Measurements from ENCODE around the gene IL1RL2.

DNA sequence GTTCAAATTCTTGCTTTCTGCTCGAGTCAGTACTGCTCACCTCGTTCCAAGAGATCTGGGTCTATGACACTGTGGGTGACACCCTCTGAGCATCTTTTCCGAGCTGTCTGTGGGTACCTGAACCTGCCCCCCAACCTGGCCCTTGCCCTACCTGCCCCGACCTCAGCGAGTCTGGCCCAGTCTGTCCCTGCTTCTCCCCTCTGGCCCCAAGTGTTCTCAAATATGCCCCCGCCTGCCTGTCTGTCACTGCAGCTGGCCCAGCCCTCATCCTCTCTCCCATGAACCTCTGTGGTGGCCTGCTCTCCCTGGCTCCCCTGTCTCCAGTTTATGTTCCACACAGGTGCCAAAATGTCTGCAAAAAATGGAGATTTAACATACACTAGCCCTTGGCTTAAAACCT lies 32.5 kb upstream of the IL1RL2 start:
- TF ChIP-seq, protein P1, sequence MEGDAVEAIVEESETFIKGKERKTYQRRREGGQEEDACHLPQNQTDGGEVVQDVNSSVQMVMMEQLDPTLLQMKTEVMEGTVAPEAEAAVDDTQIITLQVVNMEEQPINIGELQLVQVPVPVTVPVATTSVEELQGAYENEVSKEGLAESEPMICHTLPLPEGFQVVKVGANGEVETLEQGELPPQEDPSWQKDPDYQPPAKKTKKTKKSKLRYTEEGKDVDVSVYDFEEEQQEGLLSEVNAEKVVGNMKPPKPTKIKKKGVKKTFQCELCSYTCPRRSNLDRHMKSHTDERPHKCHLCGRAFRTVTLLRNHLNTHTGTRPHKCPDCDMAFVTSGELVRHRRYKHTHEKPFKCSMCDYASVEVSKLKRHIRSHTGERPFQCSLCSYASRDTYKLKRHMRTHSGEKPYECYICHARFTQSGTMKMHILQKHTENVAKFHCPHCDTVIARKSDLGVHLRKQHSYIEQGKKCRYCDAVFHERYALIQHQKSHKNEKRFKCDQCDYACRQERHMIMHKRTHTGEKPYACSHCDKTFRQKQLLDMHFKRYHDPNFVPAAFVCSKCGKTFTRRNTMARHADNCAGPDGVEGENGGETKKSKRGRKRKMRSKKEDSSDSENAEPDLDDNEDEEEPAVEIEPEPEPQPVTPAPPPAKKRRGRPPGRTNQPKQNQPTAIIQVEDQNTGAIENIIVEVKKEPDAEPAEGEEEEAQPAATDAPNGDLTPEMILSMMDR (IDR thresholded peaks at IDR 0.05 in 2 of 3, conservative IDR thresholded peaks at IDR 0.05 in 1 of 3; ENCODE audit: borderline replicate concordance in 1 of 3, insufficient read depth in 1 of 3, low read depth in 2 of 3, low read length in 2 of 3): no peak
- TF ChIP-seq JUND (IDR thresholded peaks at IDR 0.05) (no peak), EZH2 (IDR thresholded peaks at IDR 0.05) (no peak), TCF7L2 (IDR thresholded peaks at IDR 0.05; ENCODE audit: borderline replicate concordance, extremely low read depth, insufficient read depth, insufficient read length) (no peak), POLR2A (IDR thresholded peaks at IDR 0.05; ENCODE audit: borderline replicate concordance, extremely low read depth, insufficient read depth, insufficient read length) (no peak), POLR2AphosphoS5 (IDR thresholded peaks at IDR 0.05; ENCODE audit: low read depth, low read length) (no peak), ZFX (IDR thresholded peaks at IDR 0.05) (no peak), ELF1 (IDR thresholded peaks at IDR 0.05; ENCODE audit: borderline replicate concordance, low read depth) (no peak)
- TF ChIP-seq, protein P2, sequence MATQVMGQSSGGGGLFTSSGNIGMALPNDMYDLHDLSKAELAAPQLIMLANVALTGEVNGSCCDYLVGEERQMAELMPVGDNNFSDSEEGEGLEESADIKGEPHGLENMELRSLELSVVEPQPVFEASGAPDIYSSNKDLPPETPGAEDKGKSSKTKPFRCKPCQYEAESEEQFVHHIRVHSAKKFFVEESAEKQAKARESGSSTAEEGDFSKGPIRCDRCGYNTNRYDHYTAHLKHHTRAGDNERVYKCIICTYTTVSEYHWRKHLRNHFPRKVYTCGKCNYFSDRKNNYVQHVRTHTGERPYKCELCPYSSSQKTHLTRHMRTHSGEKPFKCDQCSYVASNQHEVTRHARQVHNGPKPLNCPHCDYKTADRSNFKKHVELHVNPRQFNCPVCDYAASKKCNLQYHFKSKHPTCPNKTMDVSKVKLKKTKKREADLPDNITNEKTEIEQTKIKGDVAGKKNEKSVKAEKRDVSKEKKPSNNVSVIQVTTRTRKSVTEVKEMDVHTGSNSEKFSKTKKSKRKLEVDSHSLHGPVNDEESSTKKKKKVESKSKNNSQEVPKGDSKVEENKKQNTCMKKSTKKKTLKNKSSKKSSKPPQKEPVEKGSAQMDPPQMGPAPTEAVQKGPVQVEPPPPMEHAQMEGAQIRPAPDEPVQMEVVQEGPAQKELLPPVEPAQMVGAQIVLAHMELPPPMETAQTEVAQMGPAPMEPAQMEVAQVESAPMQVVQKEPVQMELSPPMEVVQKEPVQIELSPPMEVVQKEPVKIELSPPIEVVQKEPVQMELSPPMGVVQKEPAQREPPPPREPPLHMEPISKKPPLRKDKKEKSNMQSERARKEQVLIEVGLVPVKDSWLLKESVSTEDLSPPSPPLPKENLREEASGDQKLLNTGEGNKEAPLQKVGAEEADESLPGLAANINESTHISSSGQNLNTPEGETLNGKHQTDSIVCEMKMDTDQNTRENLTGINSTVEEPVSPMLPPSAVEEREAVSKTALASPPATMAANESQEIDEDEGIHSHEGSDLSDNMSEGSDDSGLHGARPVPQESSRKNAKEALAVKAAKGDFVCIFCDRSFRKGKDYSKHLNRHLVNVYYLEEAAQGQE (IDR thresholded peaks at IDR 0.05; ENCODE audit: low read depth): no peak
- TF ChIP-seq, protein P3, sequence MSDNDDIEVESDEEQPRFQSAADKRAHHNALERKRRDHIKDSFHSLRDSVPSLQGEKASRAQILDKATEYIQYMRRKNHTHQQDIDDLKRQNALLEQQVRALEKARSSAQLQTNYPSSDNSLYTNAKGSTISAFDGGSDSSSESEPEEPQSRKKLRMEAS (IDR thresholded peaks at IDR 0.05): no peak

Data from HCT116 (cell line).